H1 (cell line): ENCODE measurements around the gene DENND4B. TPM values are rescaled to one million over a fixed set of nuclear protein-coding genes. Genes with fewer than 3 reads are reported as not detected.

ENCODE experiments used
- ASH2L ChIP-seq: fragments of 200-600, 300-600 bp; sonication (generic); IDR thresholded peaks from one replicate; pipeline ENCODE4 v1.7.1; 2017; ENCODE audit warnings: low read length
- CHD1 ChIP-seq: IDR thresholded peaks from 2 replicates; pipeline ENCODE4 v1.6.1; 2012; ENCODE audit warnings: low read depth, low read length, improper control_type of control experiment
- CHD7 ChIP-seq: fragments of 300-600 bp; sonication (generic); IDR thresholded peaks from 2 replicates; pipeline ENCODE4 v1.7.1; 2012; ENCODE audit warnings: low read length, moderate library complexity, mild to moderate bottlenecking, inconsistent platforms; ENCODE audit not compliant: insufficient replicate concordance
- CREB1 ChIP-seq: IDR thresholded peaks from 2 replicates; pipeline ENCODE4 v1.6.1; 2012; ENCODE audit warnings: inconsistent platforms
- EGR1 ChIP-seq: IDR thresholded peaks from 2 replicates; pipeline ENCODE4 v1.6.1; 2011; ENCODE audit warnings: low read depth, low read length, borderline replicate concordance
- JUN ChIP-seq: IDR thresholded peaks from 2 replicates; pipeline ENCODE4 v1.6.1; 2011; ENCODE audit warnings: low read depth, mild to moderate bottlenecking, improper control_type of control experiment, low read length
- POLR2AphosphoS5 ChIP-seq: IDR thresholded peaks from 2 replicates; pipeline ENCODE4 v1.6.1; 2011; ENCODE audit warnings: low read depth, low read length
- RBBP5 ChIP-seq: IDR thresholded peaks from 2 replicates; pipeline ENCODE4 v1.7.1; 2012; ENCODE audit warnings: low read depth, mild to moderate bottlenecking, inconsistent platforms, low read length, moderate library complexity, borderline replicate concordance
- RXRA ChIP-seq: IDR thresholded peaks from 2 replicates; pipeline ENCODE4 v1.6.1; 2011; ENCODE audit warnings: low read depth, mild to moderate bottlenecking, low read length, moderate library complexity; ENCODE audit not compliant: insufficient read depth
- SP4 ChIP-seq: IDR thresholded peaks from 2 replicates; pipeline ENCODE4 v1.6.1; 2012; ENCODE audit warnings: low read length, inconsistent platforms
- TBP ChIP-seq: IDR thresholded peaks from 2 replicates; pipeline ENCODE4 v1.6.1; 2011; ENCODE audit warnings: low read depth, low read length, improper control_type of control experiment
- TCF12 ChIP-seq: IDR thresholded peaks from 2 replicates; pipeline ENCODE4 v1.6.1; 2011; ENCODE audit warnings: low read depth, mild to moderate bottlenecking, low read length
- polyA plus RNA-seq, 7 experiments: library from polyadenylated mRNA; depleted of rRNA in 3 of 7; stranded (reverse) in 5 of 7; unstranded in 2 of 7; fragments of >200 nt in 5 of 7; fragments of 200-250 nt in 2 of 7; gene quantifications; 1 replicate in 5 of 7; 2 replicates in 1 of 7; 4 replicates in 1 of 7; pipeline versions ENCODE4 v1.2.1 to v1.2.3, GENCODE V29; 2011 to 2013; ENCODE audit warnings: missing spikeins in 2 of 7, mixed read lengths in 2 of 7
- total RNA-seq: library from RNA; stranded (reverse); fragmentation: NEBNext Ultra II Directional; extraction: Animal tissue kit (Norgen Biotek cat#: 25700); gene quantifications from 2 replicates; pipeline ENCODE4 v1.2.1, GENCODE V29; 2021

The DENND4B gene
- total and polyA plus RNA-seq, 2 of the 8 experiments (the other 6 are each of a cell fraction or from before 2014, with no cell fraction given), result 45.6 to 61.1 TPM

DNA sequence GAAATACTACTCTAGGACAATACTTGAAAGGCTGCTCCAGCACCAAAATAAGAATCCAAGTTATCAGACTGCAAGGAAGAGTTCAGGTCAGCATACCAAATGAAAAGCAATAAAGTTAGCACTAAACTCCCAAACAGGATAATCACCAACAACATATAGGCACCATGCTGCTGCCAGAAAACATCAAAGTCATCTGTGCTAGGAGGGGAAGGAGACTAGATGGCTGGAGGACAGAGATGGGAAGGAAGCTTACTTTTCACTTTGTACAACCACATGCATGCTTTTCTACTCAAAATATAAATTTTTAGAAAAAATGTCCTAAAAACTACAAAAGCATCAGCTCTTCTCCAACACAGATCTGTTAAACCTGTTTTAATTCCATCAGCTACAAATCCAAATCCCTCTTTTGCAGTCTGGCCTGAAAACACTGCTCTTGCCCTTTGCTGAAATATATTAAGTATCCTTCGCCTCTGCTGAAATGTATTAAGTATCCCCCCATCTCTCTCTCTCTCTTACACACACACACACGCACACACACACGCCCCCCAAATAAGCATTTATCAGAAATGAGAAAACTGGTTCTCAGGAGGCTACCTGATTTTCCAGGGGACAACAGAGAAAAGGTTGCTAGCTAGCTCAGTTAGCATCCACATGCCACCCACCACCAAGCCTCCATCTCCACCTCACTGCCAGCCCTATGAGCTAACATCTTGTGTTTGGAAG, 25.3 kb downstream of the DENND4B start (continued):
- TF ChIP-seq CHD7, result no peak
- no peak for TF ChIP-seq EGR1
- no peak for TF ChIP-seq RXRA
- no peak for TF ChIP-seq TBP
- TF ChIP-seq TCF12, result no peak
- TF ChIP-seq POLR2AphosphoS5, result no peak
- no peak for TF ChIP-seq CREB1
- TF ChIP-seq SP4, result no peak
- TF ChIP-seq CHD1, result no peak
- TF ChIP-seq ASH2L, result no peak
- no peak for TF ChIP-seq RBBP5
- TF ChIP-seq JUN, result no peak
